HepG2 (cell line): Measurements from ENCODE around the gene MSI2. TPM values are rescaled to one million over a fixed set of nuclear protein-coding genes. Genes with fewer than 3 reads are reported as not detected.

Experiments
- CHD4 ChIP-seq: fragments of 200-600 bp; sonication (generic); IDR thresholded peaks from 2 replicates; pipeline ENCODE4 v1.7.0; 2017; ENCODE audit warnings: mild to moderate bottlenecking, low read length, borderline replicate concordance
- DNMT1 ChIP-seq: sonication (generic); formaldehyde crosslinking; IDR thresholded peaks from 2 replicates; pipeline ENCODE4 v1.5.1; 2020; ENCODE audit warnings: mild to moderate bottlenecking, missing genetic modification reagents
- FOXA3 ChIP-seq: IDR thresholded peaks from 2 replicates; pipeline ENCODE4 v1.6.1; 2016; ENCODE audit warnings: missing genetic modification reagents, missing compliant biosample characterization
- FOXK1 ChIP-seq: sonication (generic); formaldehyde crosslinking; IDR thresholded peaks from 2 replicates; pipeline ENCODE4 v1.4.0; 2020; ENCODE audit warnings: low read depth, missing genetic modification reagents, borderline replicate concordance
- FOXO1 ChIP-seq: sonication (generic); formaldehyde crosslinking; IDR thresholded peaks from 2 replicates; pipeline ENCODE4 v1.4.0; 2020; ENCODE audit warnings: missing genetic modification reagents
- GATAD1 ChIP-seq: IDR thresholded peaks from 2 replicates; pipeline ENCODE4 v1.6.1; 2016; ENCODE audit warnings: missing genetic modification reagents, missing compliant biosample characterization
- JUN ChIP-seq: sonication (generic); formaldehyde crosslinking; IDR thresholded peaks from 2 replicates; pipeline ENCODE4 v1.4.0; 2020; ENCODE audit warnings: mild to moderate bottlenecking, missing genetic modification reagents
- MED1 ChIP-seq: sonication (generic); formaldehyde crosslinking; IDR thresholded peaks from 2 replicates; pipeline ENCODE4 v1.4.0; 2020; ENCODE audit warnings: missing genetic modification reagents
- MED13 ChIP-seq: sonication (generic); formaldehyde crosslinking; IDR thresholded peaks from 2 replicates; pipeline ENCODE4 v1.5.0; 2020; ENCODE audit warnings: missing genetic modification reagents
- NCOA1 ChIP-seq: sonication (generic); formaldehyde crosslinking; IDR thresholded peaks from 2 replicates; pipeline ENCODE4 v1.9.0; 2021; ENCODE audit warnings: missing genetic modification reagents
- PAXIP1 ChIP-seq: sonication (generic); formaldehyde crosslinking; conservative IDR thresholded peaks from 2 replicates; pipeline ENCODE4 v1.4.0; 2020; ENCODE audit warnings: mild to moderate bottlenecking, missing genetic modification reagents, moderate library complexity
- REST ChIP-seq, 2 experiments: IDR thresholded peaks; 2 replicates each; pipeline ENCODE4 v1.6.1; 2011 to 2012; ENCODE audit warnings: low read length in 2 of 2, borderline replicate concordance in 1 of 2, low read depth in 1 of 2, mild to moderate bottlenecking in 1 of 2, moderate library complexity in 1 of 2
- SOX5 ChIP-seq: IDR thresholded peaks from 2 replicates; pipeline ENCODE4 v1.6.1; 2016; ENCODE audit warnings: borderline replicate concordance
- TBL1XR1 ChIP-seq: fragments of 150-350 bp; IDR thresholded peaks from 2 replicates; pipeline ENCODE4 v1.6.1; 2014; ENCODE audit warnings: borderline replicate concordance, low read length; ENCODE audit not compliant: partially characterized antibody
- U2AF2 ChIP-seq: fragments of 200-400 bp; formaldehyde crosslinking; IDR thresholded peaks from 2 replicates; pipeline ENCODE4 v1.6.1; 2017; ENCODE audit warnings: low read depth, mild to moderate bottlenecking, low read length
- YY1 ChIP-seq: IDR thresholded peaks from 2 replicates; pipeline ENCODE4 v1.6.1; 2011; ENCODE audit warnings: low read length, low read depth, moderate library complexity, mild to moderate bottlenecking; ENCODE audit not compliant: insufficient read depth, insufficient replicate concordance
- ZBTB20 ChIP-seq: sonication (generic); formaldehyde crosslinking; IDR thresholded peaks from 2 replicates; pipeline ENCODE4 v1.8.1; 2023; ENCODE audit warnings: missing genetic modification reagents, low read depth, mild to moderate bottlenecking, borderline replicate concordance
- ZNF710 ChIP-seq: sonication (generic); formaldehyde crosslinking; IDR thresholded peaks from 2 replicates; pipeline ENCODE4 v1.5.0; 2020; ENCODE audit warnings: mild to moderate bottlenecking, missing genetic modification reagents, borderline replicate concordance
- ZNF713 ChIP-seq: sonication (generic); formaldehyde crosslinking; IDR thresholded peaks from 2 replicates; pipeline ENCODE4 v1.4.0; 2020; ENCODE audit warnings: mild to moderate bottlenecking, missing genetic modification reagents
- ZNF737 ChIP-seq: sonication (generic); formaldehyde crosslinking; IDR thresholded peaks from 2 replicates; pipeline ENCODE4 v1.5.0; 2020; ENCODE audit warnings: missing genetic modification reagents, mild to moderate bottlenecking, borderline replicate concordance
- ZNF780A ChIP-seq: sonication (generic); formaldehyde crosslinking; IDR thresholded peaks from 2 replicates; pipeline ENCODE4 v1.8.0; 2022; ENCODE audit warnings: mild to moderate bottlenecking, missing genetic modification reagents, moderate library complexity
- polyA plus RNA-seq, 8 experiments: library from polyadenylated mRNA; depleted of rRNA in 3 of 8; stranded (reverse) in 7 of 8; unstranded in 1 of 8; fragments of >200 nt; fragmentation: Illumina TruSeq in 4 of 8; extraction: Trizol in 4 of 8; gene quantifications; 2 replicates each; pipeline versions ENCODE4 v1.2.1 to v1.2.3, GENCODE V29; 2011 to 2016; ENCODE audit warnings: low read depth in 4 of 8, missing spikeins in 1 of 8, mixed read lengths in 1 of 8; ENCODE audit not compliant: insufficient read depth in 1 of 8
- total RNA-seq, 5 experiments: library from RNA; depleted of rRNA; stranded (reverse); fragments of >200 nt; fragmentation: Illumina TruSeq; extraction: Trizol; gene quantifications; 2 replicates each; pipeline ENCODE4 v1.2.3, GENCODE V29; 2016; ENCODE audit warnings: low read depth in 1 of 5

Gene MSI2
- total and polyA plus RNA-seq, 2 of the 13 experiments (the other 11 are each of a cell fraction or from before 2014, with no cell fraction given): 77.5 to 78.4 TPM

- peak; percentile 49; the same call in 1 of the 2 replicates for TF ChIP-seq GATAD1 (CRISPR knock-in tag)
- no peak for TF ChIP-seq ZBTB20
- TF ChIP-seq NCOA1 (CRISPR knock-in tag): no peak
- no peak for TF ChIP-seq YY1
- TF ChIP-seq SOX5 (CRISPR knock-in tag): peak; percentile 68; the same call in 1 of the 2 replicates
- TF ChIP-seq FOXK1 (CRISPR knock-in tag): peak; percentile 65; the same call in 1 of the 2 replicates
- TF ChIP-seq ZNF780A (CRISPR knock-in tag): no peak
- TF ChIP-seq DNMT1 (CRISPR knock-in tag): no peak
- 0 out of 4 replicates have a peak, but pooled peaks of 1 of the 2 experiments have one; percentile 30 for TF ChIP-seq REST (IDR thresholded peaks at IDR 0.05; ENCODE audit: borderline replicate concordance in 1 of 2, low read depth in 1 of 2, low read length in 2 of 2)
- peak; percentile 87 for TF ChIP-seq FOXA3 (CRISPR knock-in tag)
- TF ChIP-seq MED1 (CRISPR knock-in tag): peak; percentile 86
- TF ChIP-seq FOXO1 (CRISPR knock-in tag): peak; percentile 28; the same call in 1 of the 2 replicates
- TF ChIP-seq CHD4: no peak
- TF ChIP-seq ZNF710 (CRISPR knock-in tag): peak; percentile 76; the same call in 1 of the 2 replicates
- no peak for TF ChIP-seq ZNF713 (CRISPR knock-in tag)
- TF ChIP-seq PAXIP1 (CRISPR knock-in tag): peak; percentile 54
- TF ChIP-seq JUN: no peak
- TF ChIP-seq U2AF2: no peak
- no peak for TF ChIP-seq MED13 (CRISPR knock-in tag)
- TF ChIP-seq ZNF737 (CRISPR knock-in tag): no peak
- TF ChIP-seq TBL1XR1: no peak
Observed at GRCh38 chr17:57377094-57377493, 120.8 kb downstream of the MSI2 start (continued).
